Middle frontal gyrus (tissue), 1 donor: ENCODE measurements around the gene C20orf144.
A peak's percentile ranks its signal among the peaks of the same experiment; 100 is the strongest.

Experiments
- DNase-seq: peaks from one replicate; pipeline ENCODE4 v3.0.0-alpha.2; 2015; ENCODE audit warnings: low spot score; ENCODE audit errors: extremely low spot score

The C20orf144 gene

DNA sequence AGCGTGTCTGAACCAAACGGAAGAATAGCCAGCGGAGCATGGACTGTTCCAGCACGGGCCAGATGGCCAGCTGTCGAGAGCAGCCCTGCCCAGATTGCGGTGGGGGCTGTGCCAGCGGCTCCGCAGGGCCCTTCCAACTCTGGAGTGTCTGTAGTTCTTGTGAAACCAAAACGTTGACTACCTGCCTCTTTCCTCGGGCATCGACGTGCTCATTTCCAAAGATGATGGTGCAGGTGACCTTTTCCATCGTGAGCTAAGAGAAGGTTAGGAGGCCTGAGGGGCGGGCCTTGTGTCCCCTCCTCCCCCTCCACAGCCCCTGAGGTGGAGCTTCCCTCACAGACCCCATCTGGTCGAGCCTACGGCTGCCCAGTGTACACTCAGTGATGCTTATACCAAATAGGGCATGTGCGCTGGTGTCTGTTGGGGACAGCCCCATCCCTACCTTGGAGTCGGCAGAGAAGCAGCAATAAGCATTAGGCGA is 12.9 kb upstream of the C20orf144 start:
- no peak for DNase-seq

DNA sequence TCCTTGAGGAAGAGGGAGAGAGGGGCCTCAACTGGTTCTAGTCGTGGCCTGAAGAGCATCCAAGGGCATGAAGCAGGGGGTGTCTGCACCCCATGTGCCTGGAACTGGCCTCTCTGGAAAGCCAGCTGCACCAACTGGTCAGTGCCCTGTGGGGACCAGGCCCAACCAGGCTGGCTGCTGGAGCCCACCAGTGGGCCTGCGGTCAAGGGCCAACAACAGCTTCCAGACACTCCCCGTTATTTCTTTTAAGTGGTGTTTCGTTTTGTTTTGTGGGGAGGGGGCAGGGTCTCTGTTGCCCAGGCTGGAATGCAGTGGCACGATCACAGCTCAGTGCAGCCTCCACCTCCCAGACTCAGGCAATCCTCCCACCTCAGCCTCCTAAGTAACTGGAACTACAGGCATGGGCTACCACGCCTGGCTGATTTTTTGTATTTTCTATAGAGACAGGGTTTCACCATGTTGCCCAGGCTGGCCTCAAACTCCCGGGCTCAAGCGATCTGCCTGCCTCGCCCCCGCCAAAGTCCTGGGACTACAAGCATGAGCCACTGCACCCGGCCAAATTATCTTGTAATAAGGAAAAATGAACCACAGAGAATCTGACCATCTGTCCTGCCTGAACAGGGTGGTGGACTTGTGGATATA is 11.9 kb upstream of the C20orf144 start:
- DNase-seq = no peak

DNA sequence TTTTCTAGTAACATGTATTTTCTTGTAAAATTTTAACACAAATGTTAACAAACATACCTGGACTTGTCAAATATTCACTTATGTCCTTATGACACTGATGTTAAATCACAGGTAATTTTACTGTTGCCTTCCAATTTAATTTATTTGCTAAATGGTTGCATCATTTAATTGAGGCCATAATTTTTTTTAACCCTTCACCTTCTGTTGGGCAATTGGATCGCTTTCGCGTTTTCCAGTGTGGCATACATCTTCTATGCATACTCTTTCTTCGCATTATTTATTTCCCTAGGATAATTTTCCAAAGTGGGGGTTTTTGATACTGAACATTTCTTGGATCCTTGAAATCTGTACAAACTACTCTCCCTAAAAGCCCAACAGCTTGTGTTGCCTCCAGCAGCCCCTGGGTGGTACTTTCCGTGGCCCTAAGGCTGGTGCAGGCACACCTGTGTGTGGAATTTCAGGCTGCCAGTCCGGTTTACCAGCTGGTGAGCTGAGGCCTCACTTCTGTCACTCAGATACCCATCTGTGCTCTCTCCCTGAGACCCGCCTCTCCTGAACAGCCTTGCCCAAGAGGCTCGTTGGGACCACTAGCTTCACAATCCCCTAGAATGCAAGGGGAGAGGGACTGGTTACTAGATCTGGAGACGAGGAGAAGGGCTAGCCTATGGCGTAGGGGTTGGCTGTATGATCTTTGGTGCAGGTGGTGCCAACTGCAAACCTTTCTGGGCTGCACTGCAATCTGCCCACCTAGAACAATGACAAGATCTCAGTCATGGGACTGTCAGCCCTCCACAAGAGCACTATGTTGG is 11.2 kb upstream of the C20orf144 start:
- no peak for DNase-seq

GRCh38 chr20:33651562-33652048 is 10.5 kb upstream of the C20orf144 start:
- DNase-seq = no peak

DNA sequence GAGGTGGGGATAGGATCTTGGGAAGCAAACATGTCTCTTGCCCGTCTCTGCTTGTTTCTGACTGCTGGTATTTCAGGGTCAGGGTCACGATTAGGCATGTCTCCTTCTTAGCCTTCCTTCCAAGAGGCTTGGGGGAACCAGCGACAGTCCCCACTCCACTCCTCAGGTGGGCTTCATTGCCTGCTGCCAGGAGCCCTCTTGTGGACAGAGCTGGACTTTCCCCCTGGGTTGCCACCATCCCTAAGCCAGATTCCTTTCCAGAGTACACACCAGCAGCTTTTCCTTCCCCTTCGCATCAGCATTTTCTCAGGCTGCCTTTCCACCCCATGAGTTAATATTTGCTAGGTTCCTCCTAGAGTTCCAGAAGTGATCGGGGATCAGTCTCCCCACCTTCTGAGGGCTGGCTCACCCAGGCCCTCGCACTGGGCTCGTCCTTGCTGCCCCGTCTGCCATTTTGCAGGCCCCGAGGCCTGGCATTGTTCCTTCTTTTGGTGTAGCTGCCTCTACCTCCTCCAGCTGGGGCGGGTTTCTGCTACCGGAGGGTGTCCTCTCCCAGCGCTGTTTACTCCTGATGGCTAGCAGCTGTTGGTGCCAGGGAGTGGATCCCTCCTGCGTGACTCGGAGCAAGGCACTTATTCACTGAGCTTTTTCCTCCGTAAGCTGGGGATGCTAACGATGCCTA is 8.8 kb upstream of the C20orf144 start:
- DNase-seq = no peak

GRCh38 chr20:33653900-33654596 is 8.1 kb upstream of the C20orf144 start:
- no peak for DNase-seq

DNA sequence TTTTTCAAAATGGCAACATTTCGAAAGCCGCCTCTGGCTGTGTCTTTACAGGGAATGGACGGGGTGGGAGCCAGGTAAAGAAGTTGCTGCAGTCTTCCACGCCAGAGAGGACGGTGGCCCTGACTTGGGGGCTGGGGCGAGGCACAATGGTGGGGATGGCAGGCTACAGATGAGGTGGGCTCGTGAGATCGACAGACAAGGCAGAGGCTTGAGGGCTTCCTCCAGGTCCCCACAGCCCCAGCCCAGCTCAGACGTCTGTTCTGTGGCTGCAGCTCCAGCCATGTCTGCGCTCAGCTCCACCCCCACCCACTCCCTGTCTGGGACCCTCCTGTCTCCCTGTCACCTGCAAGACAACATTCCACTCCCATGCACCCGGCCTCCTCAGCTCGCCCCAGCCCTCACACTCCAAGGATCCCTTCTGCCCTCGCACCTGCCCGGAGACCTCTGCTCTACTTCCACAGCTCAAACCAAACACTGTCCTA is 7.4 kb upstream of the C20orf144 start:
- no peak for DNase-seq

DNA sequence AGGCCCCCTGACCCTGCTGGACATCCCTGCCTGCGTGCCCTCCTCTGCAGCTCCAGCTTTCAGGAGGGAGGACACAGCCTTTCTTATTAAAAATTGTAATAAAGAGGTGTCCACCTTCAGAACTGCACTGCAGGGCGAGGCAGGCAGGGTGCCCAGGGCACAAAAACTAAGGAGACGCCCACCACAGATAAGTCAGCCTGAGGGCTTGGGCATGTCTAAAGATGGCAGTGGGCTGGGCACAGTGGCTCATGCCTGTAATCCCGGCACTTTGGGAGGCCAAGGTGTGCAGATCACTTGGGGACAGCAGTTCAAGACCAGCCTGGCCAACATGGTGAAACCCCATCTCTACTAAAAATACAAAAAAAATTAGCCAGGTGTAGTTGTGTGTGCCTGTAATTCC is 7.0 kb upstream of the C20orf144 start:
- DNase-seq = no peak

DNA sequence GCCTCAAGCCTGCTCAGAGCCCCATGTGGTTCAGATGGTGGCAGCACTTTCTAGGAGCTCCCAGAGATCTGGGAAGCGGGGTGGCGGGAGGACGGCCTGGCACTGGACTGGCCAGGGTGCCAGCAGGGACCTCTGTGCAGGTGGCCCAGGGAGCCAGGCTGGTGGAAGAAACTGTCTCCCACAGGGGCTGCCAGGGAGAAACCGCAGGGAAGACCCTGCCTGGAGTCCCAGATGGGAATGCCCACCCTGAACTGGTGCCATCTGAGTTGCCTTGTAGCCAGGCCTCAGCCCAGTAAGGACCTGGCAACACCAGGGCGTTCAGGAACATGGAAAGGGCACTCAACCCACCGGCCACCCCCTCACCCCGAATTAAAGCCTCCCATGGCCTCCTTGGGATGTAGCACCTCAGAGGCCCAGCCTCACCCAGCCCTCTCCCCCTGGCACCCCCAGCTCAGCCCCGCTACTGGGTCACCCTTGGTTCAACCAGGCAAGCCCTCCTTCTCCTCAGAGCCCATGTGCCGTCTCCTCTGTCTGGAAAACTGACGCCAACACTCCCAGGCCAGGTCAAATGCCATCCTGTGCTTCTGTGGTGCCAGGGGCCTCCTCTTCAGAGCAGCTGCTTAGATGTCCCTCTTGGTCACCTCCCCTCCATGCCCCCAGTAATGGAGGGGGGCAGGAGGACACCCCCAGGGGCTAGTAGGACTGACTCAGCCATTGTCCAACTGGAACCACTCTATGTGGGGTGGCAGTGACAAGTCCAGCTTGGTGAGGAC is 5.9 kb upstream of the C20orf144 start:
- DNase-seq = no peak

DNA sequence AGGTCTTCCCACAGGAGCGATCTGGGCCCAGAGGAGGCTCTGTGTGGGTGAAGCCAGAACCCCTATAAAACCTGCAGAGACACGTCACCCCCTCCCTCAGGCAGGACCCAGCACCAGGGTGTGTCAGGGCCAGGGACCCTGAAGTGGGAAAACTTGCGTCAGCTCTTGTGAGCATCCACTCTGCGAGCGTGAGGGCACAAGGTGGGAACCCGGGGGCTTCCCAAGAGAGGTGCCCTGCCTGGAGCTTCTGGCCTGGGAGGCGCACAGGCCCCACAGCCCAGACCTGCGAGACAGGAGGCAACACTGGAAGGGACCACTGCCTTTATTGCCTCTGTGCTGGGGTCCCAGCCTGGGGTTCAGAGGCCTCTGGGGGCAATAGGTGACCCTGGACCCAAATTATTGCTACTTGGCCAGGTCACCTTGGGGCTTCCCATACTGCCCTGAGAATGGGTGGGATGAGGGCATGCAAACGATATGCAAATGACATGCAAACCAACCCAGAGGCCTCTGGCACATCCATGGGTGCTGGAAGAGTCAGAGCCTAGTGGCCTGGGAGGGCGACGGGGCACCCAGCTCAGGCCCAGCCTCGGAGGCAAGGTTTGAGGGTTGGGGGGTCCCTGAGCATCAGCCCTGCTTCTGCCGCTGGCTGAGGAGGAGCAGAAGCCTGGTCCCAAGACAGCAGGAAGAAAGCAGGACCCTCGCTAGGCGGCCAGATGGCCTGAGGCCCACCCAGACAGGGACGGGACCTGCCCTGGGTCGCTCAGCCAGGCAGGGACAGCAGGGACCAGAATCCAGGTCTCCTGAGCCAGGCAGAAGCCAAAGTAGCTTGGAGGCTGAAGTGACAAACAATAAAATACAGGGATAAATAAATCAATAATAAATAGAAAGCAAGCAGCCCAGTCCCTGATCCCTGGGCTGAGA is 5.1 kb upstream of the C20orf144 start:
- DNase-seq = no peak

DNA sequence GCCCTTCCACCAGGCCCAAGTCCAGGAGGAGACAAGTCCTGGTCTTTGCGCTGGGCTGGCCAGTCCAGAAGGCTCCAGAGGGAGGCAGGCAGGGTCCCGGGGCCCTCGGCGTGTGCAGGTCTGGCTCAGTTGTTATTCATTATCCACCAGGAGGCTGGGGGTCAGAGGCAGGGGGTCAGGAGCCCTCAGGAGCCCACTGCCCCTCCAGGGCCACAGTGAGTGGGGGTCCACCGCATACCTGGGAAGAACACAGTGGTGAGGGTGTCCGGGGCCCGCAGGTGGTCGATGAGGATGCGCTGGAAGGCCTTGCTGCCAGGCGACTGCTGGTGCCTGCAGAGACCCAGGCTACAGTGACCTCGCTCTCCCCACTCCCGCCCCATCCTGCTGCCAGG is 4.4 kb upstream of the C20orf144 start:
- DNase-seq = no peak

DNA sequence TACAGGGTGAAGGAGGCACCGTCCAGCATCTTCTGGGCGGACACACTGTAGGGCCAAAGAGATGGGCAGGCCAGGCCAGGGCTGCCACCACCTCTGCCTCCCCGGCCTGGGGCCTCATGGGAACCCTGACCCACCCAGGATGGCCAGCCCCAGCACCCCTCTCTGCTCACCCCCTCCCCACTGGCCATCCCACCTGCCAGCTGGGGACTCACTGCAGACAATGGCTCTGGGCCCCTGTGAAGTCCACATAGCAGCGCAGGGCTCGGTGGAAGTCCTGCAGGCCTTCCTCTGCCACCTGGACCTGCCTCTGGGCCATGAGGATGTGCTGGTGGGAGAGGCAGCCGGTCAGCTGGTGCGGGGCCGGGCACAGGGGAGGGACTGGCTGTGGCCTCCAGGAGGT is 3.6 kb upstream of the C20orf144 start:
- no peak for DNase-seq

DNA sequence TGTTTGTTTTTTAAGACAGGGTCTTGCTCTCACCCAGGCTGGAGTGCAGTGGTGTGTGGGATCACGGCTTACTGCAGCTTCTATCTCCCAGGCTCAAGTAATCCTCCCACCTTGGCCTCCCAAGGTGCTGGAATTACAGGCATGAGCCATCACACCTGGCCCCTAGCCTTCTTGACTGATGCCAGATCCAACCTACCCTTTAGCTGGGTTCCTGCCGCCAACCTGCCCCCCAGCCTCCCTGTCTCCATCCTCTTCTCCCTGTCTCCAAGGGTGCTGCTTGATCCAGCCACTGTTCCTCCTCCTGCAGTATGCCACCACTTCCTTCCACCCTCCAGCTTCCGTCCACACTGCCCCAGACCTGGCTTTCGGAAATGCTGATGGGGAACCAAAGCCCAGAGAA is 3.2 kb upstream of the C20orf144 start:
- DNase-seq = no peak

DNA sequence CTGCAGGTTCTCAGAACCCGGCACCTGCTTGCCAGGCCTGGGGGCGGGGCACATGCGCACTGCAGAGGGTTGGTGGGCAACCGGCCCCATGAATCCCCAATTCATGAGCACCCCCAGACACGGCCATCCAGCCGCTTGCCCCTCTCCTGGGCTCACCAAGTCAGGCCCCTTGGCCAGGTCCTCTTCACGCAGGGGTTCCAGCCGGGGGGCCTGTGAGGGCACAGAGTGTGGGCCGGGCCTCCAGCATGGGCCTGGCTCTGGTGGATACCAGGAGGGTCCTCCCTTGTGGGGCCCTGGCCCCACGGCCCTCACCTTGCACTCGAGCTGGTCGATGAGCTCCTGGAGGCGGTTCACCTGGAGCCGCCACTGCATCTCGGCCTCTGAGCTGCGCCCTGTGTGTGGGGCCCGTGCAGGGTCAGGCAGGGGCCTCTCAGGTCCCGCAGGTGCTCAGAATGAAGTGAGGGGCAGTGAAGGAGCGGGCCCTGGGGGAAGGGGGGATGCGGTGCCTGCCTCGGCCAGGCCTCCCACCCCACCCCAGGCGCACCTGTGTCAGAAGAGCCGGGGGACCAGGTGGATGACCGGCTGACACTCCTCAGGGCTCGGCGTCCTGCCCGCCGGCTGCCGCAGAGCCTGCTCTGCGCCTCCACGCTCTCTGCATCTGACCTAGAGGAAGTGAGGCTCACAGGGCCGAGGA is 2.6 kb upstream of the C20orf144 start:
- no peak for DNase-seq

DNA sequence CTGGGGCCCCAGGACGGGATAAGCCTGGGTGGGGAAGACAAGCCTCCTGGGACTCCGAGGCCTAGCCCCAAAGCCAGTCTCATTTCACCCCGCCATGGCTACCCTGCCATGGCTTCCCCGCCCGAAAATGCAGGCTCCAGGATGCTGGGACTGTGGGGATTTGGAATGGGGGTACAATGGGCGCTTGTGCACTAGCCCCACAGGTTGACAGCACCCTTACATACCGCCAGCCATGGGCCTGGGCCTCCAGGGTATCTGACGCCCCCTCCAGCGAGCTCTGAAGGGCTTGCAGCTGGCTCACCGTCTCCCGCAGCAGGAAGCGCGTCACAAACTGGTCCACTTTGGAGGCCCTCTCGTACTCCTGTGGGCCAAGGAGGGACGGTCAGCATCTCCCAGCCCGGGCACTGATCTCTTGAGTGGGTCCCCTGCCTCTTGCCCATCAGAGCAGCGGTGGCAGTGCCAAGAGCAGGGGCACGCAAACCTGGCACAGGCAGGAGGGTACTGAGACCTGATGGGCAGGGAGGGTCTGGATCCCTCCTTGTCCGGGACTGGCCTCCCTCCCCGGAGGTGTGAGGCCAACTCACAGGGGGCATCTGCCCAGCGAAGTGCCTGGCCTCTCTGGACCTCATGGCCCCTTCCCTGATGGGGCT is 2.0 kb upstream of the C20orf144 start:
- no peak for DNase-seq

DNA sequence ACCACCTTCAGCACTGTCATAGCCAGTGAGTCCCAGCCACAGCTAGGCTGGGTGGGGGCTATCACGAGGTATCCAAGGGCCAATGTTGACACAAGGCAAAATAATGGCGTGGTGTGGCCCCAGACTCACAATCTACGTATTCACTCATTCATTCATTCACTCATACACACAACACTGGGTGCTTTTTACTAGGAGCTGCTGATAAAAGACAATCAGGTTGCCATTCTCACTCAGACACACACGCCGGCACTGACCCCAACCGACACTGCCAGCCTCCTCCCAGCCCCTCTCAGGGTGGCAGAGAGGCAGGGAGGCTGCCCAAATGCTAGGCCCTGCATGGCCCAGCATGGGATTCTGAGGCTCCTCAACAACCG is 1.5 kb upstream of the C20orf144 start:
- DNase-seq = no peak

GRCh38 chr20:33663161-33664084 is 1.3 kb downstream of the C20orf144 start:
- DNase-seq = peak; percentile 67
